NOMO-1 treated with dmso at 0.1 percent for 144 hours (cell line): ENCODE measurements around the gene CASKIN1.

Experiments used
- DNase-seq: peaks from one replicate; lab custom pipeline; 2025; ENCODE audit not compliant: unreplicated experiment; lab: John Stamatoyannopoulos, UW

Gene CASKIN1

GRCh38 chr16:2157480-2158261 lies 38.7 kb downstream of the CASKIN1 start:
- no peak for DNase-seq

DNA sequence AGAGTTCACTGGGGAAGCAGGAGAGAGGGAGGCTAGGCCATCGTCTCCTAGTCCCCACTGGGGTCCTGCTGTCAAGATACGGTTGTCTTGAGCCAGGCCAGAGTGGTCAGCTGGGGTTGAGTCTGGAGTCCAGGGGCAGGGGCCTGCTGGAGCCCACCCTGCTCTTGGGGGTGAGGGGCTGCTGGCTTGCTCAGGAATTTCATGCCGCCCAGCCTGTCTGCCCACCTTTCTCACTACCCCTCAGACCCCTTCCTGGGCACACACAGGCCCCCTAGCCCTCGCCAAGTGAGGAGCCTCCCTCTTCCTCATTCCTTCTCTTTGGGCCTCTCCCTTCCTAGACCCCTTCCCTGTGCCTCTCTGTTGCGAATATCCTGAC lies 39.6 kb downstream of the CASKIN1 start:
- no peak for DNase-seq

DNA sequence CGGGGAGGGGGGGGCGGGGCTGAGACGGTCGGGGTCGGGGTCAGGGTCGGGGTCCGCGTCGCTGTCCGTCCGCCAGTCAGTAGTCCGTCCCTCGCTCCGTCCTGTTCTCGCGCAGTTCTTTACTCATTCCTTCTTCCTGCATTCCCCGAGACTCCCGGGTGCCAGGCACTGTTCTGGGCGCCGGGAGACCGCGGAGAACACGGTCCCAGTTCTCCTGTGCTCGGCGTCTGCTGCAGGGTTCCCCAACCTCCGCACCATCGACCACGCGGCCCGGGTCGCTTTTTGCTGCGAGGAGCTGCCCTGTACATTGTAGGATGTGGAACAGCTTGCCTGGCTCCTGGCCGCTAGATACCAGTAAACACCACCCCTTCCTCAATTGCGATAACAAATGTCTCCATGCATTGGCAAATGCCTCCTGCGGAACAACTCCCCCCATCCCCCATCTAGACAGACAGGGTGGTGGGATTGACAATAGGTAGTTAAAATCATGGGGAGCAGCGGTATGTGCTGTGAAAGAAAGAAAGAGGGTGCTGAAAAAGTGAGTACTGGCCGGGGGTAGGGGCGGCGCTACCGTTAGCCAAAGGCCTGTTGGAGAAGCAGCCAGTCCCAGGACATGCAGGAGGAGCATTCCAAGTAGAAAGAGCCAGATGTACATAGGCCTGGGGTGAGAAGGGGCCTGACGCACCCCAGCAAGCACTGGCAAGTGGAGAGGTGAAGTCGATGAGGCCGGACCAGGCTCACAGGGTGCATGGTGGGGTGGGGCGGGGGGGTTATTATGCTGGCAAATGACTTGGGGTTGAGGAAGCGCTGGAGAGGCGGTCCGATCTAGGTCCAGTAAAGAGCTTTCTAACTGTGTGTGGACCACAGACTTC lies 40.2 kb downstream of the CASKIN1 start:
- no peak for DNase-seq

DNA sequence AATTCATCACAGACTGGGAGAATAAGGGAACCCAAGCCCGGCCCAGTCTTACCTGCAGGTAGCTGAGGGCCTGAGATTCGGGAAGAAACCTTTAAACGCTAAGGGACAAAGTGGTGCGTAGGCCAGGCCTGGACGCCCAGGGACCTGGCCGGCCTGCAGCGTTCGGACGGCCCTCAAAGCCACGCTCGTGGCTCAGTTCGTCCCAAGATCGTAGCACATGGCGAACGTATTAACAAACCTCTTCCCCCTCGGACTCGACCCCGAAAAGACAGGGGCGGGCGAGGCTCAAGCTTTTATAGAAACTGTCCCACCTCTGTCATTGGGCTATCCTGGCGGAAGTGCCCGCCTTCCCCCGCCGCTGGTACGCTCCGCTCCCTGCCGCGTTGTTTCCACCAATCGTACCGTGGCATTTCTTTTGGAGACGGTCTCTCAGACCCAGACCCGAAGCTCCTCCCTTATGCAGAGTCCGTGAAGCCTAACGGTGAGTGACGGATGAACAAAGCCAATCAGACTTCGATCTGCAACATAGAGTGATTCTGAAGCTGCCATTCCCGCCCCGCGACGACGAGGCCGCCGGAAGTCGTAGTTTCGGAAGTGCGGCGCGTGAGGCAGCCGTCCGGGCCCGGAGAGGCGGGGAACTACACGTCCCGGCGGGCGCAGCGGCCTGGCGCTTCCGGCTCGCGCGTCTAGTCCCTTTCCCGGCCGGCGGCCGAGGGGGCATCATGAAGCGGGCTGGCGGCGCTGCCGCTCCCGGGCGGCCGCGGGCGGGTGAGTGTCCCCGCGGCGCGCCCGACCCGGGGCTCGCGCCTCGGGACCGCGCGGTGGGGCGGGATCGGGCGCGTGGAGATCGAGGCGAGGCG lies 41.1 kb downstream of the CASKIN1 start, which contains the start of gene TRAF7:
TRAF7 (plus strand) TSS at position 692 of the 860 bp plus-strand sequence. CDS start 8,139 bp downstream, outside the sequence.
- peak; percentile 98 for DNase-seq

DNA sequence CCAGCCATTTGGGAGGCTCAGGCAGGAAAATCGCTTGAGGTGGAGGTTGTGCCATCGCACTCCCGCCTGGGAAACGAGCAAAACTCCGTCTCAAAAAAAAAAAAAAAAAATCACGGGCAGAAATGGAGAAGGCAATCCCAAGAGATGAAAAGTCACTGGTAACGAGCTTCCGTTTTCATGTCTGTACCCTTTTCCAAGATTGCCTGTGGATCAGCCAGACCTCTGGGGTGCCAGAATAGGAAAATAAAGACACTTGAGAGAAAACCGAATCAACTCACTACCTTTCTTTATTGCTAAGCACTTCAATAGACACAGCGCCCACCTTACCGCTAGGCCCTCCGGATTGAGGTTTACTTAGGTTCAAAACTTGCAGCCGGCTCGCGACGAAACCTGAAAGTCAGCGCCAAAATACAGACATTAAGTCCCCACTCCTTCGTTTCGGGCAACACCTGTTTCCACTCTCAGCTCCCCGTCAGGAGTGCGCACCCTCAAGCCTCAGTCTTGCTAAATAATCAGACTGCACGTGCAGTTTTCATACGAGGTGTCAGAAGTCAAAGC lies 41.8 kb downstream of the CASKIN1 start:
- DNase-seq, result no peak

DNA sequence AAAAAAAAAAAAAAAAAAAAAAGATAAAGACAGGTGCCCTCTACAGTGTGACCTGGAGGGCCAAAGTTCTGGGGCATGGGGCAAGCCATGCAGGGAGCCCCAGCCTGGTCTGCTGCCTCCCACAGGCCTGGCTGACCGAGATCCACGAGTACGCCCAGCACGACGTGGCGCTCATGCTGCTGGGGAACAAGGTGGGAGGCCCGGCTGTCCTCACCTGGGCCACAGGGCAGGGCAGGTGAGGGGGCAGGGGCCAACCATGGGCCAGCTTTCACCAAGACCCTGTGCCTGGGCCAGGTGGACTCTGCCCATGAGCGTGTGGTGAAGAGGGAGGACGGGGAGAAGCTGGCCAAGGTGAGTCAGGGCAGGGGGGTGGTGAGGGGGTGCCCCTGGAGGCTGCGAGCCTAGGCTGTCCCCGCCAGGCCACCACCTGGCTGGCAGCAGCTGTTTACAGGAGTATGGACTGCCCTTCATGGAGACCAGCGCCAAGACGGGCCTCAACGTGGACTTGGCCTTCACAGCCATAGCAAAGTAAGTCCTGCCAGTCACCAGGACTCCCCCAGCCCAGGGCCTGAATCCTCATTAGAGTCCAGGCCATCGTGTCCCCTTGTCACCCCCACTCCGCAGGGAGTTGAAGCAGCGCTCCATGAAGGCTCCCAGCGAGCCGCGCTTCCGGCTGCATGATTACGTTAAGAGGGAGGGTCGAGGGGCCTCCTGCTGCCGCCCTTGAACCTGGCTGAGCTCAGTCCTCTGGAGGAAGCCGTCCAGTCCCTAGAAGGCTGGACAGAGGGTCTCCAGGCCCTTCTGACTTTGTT lies 43.5 kb downstream of the CASKIN1 start:
- DNase-seq, result no peak

DNA sequence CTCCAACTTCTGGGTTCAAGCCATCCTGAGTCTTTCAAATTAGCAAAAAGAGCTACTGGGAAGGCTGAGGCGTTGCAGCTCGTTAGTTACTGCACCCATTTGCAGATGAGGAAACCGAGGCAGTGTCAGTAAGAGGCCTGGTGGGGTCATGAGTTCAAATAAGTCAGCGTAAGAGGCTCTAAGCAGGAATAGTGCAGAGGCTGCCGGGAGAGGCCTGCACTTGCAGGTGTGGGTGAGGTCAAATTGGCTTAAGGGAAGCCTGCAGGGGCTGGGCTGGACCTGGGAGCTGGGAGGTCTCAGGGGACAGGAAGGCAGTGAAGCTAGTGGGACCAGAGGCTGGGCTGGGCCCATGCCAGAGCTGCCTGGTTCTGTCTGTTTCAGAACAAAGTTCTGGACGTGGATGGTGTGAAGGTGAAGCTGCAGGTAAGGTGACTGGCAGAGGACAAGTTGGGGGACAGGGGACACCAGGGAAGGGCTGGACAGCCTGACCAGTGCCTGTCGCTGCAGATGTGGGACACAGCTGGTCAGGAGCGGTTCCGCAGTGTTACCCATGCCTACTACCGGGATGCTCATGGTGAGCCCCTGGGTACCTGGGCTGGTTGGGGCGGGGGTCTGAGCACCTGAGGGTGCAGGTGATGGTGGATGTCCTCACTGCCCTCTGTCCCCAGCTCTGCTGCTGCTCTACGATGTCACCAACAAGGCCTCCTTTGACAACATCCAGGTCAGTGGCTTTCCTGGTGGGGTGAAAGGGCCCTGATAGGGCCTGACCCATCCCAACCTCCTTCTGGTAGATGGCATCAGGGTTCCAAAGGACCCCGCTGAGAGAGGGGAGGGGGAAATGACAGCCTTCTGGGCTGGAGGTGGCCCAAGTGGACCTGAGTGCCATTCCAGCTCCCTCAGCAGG lies 45.0 kb downstream of the CASKIN1 start:
- no peak for DNase-seq

DNA sequence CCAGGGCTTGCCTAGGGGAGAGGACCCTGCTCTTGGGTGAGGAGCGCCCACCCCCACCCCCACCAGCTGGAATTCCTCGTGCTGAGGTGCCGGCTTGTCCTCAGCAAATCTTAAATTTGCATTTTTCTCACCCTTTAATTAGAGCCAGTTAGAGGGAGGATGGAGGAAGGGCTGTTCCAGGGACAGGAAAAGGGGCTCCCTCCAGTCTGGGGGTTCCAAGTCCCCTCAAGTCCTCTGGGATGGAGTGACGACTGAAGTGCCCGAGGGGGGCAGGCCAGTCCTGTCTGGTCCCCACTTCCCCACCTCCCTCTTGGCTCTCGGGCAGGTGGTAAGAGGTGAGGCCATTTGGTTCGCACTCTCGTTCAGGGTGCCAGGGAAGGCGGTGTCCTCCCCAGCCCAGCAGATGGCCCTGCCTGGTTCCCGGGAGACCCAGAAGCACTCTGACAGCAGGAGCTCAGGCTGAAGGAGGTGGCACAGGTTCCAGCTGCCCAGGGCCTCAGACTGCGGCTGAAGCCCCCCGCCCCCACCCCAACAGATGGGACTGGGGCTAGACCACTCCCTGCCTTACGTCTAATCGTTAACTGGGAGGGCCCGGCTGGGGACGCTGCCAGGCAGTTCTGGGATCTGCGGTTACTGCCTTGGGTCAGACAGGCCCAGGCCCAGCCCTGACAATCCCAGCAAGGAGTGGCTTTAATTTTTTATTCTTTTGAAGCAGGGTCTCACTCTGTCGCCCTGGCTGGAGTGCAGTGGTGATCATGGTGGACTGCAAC lies 45.8 kb downstream of the CASKIN1 start:
- DNase-seq, result no peak

GRCh38 chr16:2149630-2150417 lies 46.6 kb downstream of the CASKIN1 start:
- no peak for DNase-seq

DNA sequence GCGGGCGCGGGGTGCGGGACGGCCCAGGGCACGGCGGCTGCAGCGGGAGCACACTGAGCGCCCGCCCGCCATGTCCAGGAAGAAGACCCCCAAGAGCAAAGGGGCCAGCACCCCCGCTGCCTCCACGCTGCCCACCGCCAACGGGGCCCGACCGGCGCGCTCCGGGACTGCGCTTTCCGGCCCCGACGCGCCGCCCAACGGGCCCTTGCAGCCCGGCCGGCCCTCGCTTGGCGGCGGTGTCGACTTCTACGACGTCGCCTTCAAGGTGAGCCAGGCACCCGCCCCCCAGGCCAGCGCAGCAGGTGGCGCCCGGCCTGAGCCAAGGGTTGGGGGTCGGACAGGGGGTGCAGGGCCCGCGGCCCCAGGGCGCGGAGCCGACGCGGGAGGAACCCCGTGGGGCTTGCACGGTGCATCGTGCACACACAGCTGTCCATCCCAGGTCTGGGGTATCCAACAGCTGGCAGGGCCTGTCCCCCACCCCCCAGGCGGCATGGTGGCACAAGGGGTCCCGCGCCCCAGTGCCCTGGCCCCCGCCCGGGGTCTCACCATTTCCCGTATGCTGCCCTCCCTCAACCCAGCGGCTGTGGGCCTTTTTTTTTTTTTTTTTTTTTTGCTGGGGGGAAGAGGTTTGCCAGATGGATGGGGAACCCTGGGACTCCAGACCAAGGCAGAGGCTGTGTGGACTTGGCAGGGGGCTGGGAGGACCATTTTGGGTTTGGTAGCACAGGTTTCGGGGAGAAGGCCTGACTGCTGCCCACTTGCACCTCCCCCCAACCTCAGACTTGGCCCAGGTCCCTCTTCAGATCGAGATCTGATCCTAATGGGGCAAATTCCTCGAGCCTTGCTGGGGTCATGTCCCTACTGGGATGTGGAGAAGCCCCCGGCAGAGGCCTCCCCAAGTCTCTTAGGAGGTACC lies 47.4 kb downstream of the CASKIN1 start:
- no peak for DNase-seq

DNA sequence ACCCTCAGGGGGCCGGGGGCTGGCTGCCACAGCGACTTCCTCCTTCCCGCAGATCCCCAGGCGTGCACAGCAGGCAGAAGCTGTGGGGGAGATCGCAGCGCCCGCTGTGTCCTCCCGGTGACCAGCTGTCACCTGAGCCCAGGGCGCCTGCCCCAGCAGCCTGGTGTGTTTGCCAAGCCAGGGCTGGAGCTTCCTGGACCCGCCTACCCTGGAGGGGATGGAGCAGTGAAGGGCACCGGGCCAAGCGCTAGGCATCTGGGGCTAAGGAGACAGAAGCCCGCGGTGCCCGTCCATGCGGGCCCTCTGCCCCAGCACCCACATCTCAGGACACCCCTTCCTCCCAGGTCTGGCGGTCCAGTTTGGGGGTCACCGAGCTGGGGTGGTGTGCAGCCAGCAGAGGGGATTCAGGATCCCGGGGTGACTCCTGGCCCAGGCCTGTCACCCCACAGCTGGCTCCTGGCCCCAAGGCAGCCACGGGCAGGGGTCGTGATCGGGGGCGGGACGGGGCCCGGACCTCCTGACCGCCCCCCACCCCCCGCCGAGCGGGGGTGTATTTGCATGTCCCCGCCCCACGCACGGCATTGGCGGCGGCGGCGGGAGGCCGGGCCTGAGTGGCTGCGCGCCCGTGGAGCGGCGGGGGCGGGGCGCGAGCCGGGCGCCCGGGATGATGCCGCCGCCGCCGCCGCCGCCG lies 48.3 kb downstream of the CASKIN1 start, which contains the start of gene RAB26:
RAB26 (plus strand) TSS at position 645 of the 691 bp plus-strand sequence. CDS start 159 bp downstream, outside the sequence.
- DNase-seq, result no peak

- no peak for DNase-seq
These were observed 49.0 kb downstream of the CASKIN1 start for GRCh38 chr16:2147378-2147777.

GRCh38 chr16:2145843-2146242 lies 50.6 kb downstream of the CASKIN1 start:
- DNase-seq, result no peak

- no peak for DNase-seq
These were observed 52.4 kb downstream of the CASKIN1 start for GRCh38 chr16:2143878-2144485.
